22Rv1 (cell line): Measurements from ENCODE around the gene ISOC1.

Source experiments
- H3K27ac ChIP-seq: fragments of 450-650 bp; 2 replicates; pipeline ENCODE4 v1.5.1; 2017
- ZFX ChIP-seq: fragments of 450-650 bp; IDR thresholded peaks from 2 replicates; pipeline ENCODE4 v1.6.1; 2017; ENCODE audit warnings: antibody characterized with exemption, borderline replicate concordance
- TF ChIP-seq, protein P1 (sequence below): fragments of 450-650 bp; IDR thresholded peaks from 2 replicates; pipeline ENCODE4 v1.5.1; 2017; ENCODE audit warnings: mild to moderate bottlenecking

Gene ISOC1

DNA sequence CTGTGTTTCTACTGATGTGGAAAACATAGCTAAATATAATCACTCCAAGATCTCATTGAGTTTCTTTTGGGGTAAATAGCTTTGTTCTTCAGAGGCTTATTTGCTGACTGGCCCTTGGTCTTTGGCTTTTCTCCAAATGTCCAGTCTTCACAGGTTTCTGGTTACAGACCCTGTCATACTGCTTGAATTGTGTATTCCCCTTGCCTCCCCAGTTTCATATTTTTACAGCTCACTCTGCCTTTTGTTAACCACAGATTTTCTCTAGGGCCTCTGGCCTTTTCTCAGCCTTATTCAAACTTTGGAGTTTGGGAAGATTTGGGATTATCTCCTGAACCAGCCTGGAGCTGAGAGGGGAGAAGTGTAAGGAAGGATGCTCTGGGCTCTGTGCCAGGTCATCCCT, 23.9 kb downstream of the ISOC1 start:
- H3K27ac ChIP-seq = no peak overlapping the region
- no peak for TF ChIP-seq ZFX
- TF ChIP-seq, protein P1, sequence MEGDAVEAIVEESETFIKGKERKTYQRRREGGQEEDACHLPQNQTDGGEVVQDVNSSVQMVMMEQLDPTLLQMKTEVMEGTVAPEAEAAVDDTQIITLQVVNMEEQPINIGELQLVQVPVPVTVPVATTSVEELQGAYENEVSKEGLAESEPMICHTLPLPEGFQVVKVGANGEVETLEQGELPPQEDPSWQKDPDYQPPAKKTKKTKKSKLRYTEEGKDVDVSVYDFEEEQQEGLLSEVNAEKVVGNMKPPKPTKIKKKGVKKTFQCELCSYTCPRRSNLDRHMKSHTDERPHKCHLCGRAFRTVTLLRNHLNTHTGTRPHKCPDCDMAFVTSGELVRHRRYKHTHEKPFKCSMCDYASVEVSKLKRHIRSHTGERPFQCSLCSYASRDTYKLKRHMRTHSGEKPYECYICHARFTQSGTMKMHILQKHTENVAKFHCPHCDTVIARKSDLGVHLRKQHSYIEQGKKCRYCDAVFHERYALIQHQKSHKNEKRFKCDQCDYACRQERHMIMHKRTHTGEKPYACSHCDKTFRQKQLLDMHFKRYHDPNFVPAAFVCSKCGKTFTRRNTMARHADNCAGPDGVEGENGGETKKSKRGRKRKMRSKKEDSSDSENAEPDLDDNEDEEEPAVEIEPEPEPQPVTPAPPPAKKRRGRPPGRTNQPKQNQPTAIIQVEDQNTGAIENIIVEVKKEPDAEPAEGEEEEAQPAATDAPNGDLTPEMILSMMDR = no peak

- H3K27ac ChIP-seq = no peak overlapping the region
- no peak for TF ChIP-seq ZFX
Observed at GRCh38 chr5:129118826-129119225, 24.3 kb downstream of the ISOC1 start.

GRCh38 chr5:129120158-129120581, 25.6 kb downstream of the ISOC1 start:
- TF ChIP-seq, protein P1 = no peak
- TF ChIP-seq ZFX = no peak
- H3K27ac ChIP-seq = no peak overlapping the region

DNA sequence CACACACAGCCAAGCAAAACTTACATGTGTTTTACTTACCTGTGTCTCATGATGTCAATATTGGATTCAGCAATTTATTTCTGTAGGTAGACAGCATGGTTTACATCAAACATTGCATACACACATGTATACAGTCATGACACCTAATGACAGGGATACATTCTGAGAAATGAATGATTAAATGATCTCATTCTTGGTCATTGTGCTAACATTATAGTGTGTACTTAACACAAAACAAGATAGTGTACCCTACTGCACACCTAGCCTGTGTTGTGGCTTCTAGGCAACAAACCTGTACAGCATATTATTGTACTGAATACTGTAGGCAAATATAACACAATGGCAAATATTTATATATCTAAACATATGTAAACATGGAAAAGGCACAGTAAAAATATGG, 28.0 kb downstream of the ISOC1 start:
- H3K27ac ChIP-seq = no peak overlapping the region
- TF ChIP-seq ZFX = no peak
- TF ChIP-seq, protein P1 = no peak

GRCh38 chr5:129124608-129125007, 30.1 kb downstream of the ISOC1 start:
- no peak overlapping the region for H3K27ac ChIP-seq
- TF ChIP-seq ZFX = no peak
- TF ChIP-seq, protein P1 = no peak

DNA sequence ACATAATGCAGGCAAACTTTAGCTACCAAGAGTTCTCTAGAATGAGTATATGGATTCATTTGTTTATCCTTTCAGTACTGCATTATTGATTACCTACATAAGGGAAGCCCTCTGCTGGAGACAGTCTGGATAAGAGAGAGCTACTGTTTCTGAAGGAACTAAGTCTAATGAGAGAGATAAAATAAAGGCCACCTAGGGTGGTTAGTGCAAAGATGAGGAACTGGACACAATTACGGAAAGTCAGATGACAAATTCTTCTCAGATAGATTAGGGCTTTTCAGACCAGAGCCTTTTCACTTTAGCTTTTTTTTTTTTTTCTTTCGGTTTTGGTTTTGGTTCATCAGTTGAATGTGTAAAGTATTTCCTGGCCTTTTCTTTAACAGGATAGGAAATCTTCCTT, 31.3 kb downstream of the ISOC1 start:
- TF ChIP-seq ZFX = no peak
- TF ChIP-seq, protein P1 = no peak; the same call in 1 of the 2 replicates
- peak overlapping the region; percentile 17 for H3K27ac ChIP-seq

- TF ChIP-seq, protein P1 = no peak
- TF ChIP-seq ZFX = no peak
- no peak overlapping the region for H3K27ac ChIP-seq
Observed at GRCh38 chr5:129133553-129133952, 39.0 kb downstream of the ISOC1 start.

- no peak for TF ChIP-seq ZFX
- TF ChIP-seq, protein P1 = no peak
- no peak overlapping the region for H3K27ac ChIP-seq
Observed at GRCh38 chr5:129135633-129136032, 41.1 kb downstream of the ISOC1 start.
